ENCODE results near the gene FRAS1.
"Not testable (repeated sequence)": the region's sequence is repeated elsewhere in the genome, so short reads cannot be mapped to it uniquely, and the experiment has no call there.

- TF ChIP-seq CTCF (IDR thresholded peaks at IDR 0.05; ENCODE audit: poor library complexity, severe bottlenecking); REST (IDR thresholded peaks at IDR 0.05; ENCODE audit: borderline replicate concordance); TAF1 (IDR thresholded peaks at IDR 0.05; ENCODE audit: low read depth); SMC3 (conservative IDR thresholded peaks at IDR 0.05; ENCODE audit: poor library complexity); EP300 (conservative IDR thresholded peaks at IDR 0.05; ENCODE audit: poor library complexity, severe bottlenecking); POLR2AphosphoS5 (IDR thresholded peaks at IDR 0.05): not testable (repeated sequence)
Measured at GRCh38 chr4:78011003-78011402, 46.1 kb upstream of the FRAS1 start.

Measured in neural cell (in vitro differentiated cells).